Activated CD8-positive, alpha-beta memory T cell treated with anti-CD3 and anti-CD28 coated beads, Interleukin-2, amount 50 U/mL, for 1 hour (primary cell): ENCODE measurements around the gene CNDP1.

ENCODE experiments used
- DNase-seq: peaks from one replicate; pipeline ENCODE4 v3.0.0-alpha.2; 2020; ENCODE audit errors: extremely low read depth

The CNDP1 gene

GRCh38 chr18:74587441-74587840 is 53.1 kb downstream of the CNDP1 start:
- DNase-seq = no peak

- DNase-seq = no peak
These were observed 54.7 kb downstream of the CNDP1 start for GRCh38 chr18:74589021-74589420.

GRCh38 chr18:74589811-74590210 is 55.5 kb downstream of the CNDP1 start:
- no peak for DNase-seq

- DNase-seq = no peak
These were observed 56.4 kb downstream of the CNDP1 start for GRCh38 chr18:74590671-74591070.

- no peak for DNase-seq
These were observed 61.1 kb downstream of the CNDP1 start for GRCh38 chr18:74595431-74595830.

- peak; percentile 56 for DNase-seq
These were observed 62.8 kb downstream of the CNDP1 start for GRCh38 chr18:74597034-74597661.

- peak; percentile 63 for DNase-seq
These were observed 63.5 kb downstream of the CNDP1 start, which contains the start of gene ZNF407 for GRCh38 chr18:74597662-74598349. Gene ZNF407 (plus strand): TSS chr18:74597870. CDS start chr18:74631020, 33,150 bp downstream.

GRCh38 chr18:74598350-74599001 is 64.2 kb downstream of the CNDP1 start:
- peak; percentile 36 for DNase-seq

GRCh38 chr18:74604361-74604760 is 70.1 kb downstream of the CNDP1 start:
- DNase-seq = no peak

GRCh38 chr18:74604774-74605173 is 70.5 kb downstream of the CNDP1 start:
- DNase-seq = no peak

GRCh38 chr18:74608681-74609080 is 74.4 kb downstream of the CNDP1 start:
- no peak for DNase-seq

- no peak for DNase-seq
These were observed 75.2 kb downstream of the CNDP1 start for GRCh38 chr18:74609535-74609934.

- no peak for DNase-seq
These were observed 75.8 kb downstream of the CNDP1 start for GRCh38 chr18:74610051-74610615.

- DNase-seq = no peak
These were observed 76.6 kb downstream of the CNDP1 start for GRCh38 chr18:74610860-74611259.

- DNase-seq = no peak
These were observed 77.5 kb downstream of the CNDP1 start for GRCh38 chr18:74611765-74612164.

GRCh38 chr18:74613381-74613780 is 79.1 kb downstream of the CNDP1 start:
- no peak for DNase-seq

GRCh38 chr18:74616494-74616893 is 82.2 kb downstream of the CNDP1 start:
- DNase-seq = no peak

- no peak for DNase-seq
These were observed 83.2 kb downstream of the CNDP1 start for GRCh38 chr18:74617486-74617885.

- no peak for DNase-seq
These were observed 87.8 kb downstream of the CNDP1 start for GRCh38 chr18:74622072-74622471.

- no peak for DNase-seq
These were observed 88.9 kb downstream of the CNDP1 start for GRCh38 chr18:74623047-74623816.

GRCh38 chr18:74624466-74624865 is 90.2 kb downstream of the CNDP1 start:
- DNase-seq = no peak

- DNase-seq = no peak
These were observed 90.9 kb downstream of the CNDP1 start for GRCh38 chr18:74625157-74625556.
